ENCODE measurements around the gene UNG.

UNG gene

DNA sequence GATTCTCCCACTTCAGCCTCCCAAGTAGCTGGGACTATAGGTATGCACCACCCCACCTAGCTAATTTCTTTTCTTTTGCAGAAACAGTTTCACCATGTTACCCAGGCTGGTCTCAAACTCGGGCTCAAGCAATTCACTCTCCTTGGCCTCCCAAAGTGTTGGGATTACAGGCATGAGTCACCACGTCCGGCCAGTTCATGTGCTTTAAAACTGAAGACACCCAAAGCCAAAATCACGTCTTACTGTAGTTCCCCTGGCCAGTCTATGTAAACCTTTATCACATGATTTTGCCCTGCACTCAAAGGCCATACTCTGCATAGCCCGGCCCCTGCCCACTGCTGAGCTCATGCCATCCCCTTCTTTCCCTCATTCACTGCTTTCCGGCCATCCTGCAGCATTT, 8.6 kb upstream of the UNG start:
- DNase-seq, result no peak

- no peak for DNase-seq
Measured at GRCh38 chr12:109089683-109090082, 7.7 kb upstream of the UNG start.

DNA sequence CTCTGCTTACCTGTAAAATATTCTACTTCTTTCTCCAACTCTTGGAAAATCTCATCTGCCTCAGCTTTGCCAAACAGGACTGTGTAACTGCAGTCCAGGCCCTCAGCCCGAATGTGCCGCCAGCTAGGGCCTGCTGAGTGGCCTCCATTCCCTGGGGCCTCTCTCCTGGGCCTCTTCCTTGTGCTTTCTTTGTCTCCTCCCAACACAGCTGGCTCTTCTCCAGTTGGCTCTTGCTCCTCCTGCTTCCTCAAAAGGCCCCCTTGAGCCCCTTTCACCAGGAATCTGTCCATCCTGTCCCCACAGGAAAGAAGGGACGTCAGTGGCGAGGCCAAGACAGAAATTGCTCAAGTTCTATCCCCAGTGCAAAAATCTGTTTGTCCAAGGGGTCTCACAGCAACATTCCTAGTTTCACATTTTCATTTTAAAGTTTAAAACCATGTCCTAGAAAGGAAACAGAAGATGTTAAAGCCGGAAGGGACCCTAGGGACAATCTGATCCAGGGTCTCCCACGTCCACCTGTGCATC, 4.8 kb upstream of the UNG start:
- no peak for DNase-seq

DNA sequence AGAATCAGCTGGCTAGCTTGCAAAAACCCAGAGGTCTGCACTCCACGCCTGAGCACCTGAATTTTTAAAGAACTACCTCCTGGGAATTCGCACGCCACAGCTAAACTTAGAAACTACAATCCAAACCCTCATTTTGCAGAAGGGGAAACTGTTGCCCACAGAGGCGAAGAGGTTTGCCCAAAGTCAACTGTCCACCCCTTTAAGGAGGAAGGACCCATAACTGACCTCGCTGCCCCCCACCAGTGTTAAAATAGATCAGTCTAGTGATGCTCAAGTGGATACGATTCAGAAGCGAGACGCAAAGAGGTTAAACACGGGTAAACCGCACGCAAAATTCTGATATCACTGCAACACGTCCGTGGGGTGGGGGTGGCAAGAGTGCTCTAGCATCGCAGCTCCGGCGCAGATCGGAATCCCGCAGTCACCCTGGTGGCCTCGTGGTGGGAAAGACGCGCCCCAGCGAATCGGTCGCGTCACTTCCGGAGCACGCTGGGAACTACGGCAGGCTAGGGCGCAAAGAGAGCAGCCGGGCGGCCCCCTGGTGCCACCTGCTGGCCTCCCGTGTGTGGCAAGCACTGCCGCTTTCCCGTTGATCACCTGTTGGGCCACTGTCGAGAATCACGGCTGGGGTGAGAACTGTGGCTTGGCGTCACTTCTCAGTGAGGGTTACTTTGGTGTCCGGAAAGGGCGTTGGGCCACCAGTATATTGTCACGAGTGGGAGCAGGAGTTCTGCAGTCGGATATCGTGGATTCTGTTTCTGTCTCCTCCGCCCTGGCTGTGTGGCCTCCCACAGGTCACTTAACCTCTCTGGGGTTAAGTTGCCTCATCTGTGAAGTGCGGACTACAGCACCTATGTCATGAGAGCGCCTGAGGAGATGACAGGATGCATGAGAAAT, 4.1 kb upstream of the UNG start, which contains the start of gene ALKBH2:
TSS of gene ALKBH2 (minus strand) at position 451 of the 897 bp plus-strand sequence. CDS start 686 bp downstream, outside the sequence.
- DNase-seq, result peak; percentile 22 to 96 (median 87)

GRCh38 chr12:109097140-109097434, 310 bp upstream of the UNG start:
- DNase-seq, result no peak

DNA sequence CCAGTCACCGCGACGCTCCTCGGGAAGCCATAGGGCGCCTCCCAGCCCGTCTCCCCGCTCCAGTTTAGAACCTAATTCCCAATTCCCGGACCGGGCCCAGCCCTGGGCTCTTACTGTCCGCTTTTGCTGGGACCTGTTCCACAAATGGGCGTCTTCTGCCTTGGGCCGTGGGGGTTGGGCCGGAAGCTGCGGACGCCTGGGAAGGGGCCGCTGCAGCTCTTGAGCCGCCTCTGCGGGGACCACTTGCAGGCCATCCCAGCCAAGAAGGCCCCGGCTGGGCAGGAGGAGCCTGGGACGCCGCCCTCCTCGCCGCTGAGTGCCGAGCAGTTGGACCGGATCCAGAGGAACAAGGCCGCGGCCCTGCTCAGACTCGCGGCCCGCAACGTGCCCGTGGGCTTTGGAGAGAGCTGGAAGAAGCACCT, 797 bp downstream of the UNG start:
- DNase-seq, result peak in 6 of 51 donors; percentile 67 to 89 (median 74)

- no peak for DNase-seq
Measured at GRCh38 chr12:109098651-109099050, 1.3 kb downstream of the UNG start.

DNA sequence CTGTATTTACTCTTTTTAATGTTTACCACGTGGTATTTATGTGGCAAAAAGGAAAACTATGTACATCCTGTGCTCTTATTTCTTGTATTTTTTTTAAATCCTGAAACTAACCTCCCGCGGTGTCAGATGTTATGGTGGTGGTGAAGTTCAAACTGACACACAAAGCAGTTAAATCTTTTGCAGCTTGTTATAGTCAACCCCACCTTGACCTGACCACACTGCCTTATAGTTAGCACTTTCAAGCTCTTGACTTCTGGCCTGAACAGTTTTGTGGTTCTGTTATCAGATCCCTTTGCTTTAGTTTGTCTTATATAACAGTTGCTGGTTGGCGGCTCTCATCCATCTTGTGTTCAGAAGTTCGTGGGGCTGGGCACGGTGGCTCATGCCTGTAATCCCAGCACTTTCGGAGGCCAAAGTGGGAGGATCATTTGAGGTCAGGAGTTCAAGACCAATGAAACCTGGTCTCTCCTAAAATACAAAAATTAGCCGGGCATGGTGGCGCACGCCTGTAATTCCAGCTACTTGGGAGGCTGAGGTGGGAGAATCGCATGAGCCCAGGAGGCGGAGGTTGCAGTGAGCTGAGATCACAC, 2.1 kb downstream of the UNG start:
- no peak for DNase-seq

- no peak for DNase-seq
Measured at GRCh38 chr12:109100741-109101140, 3.3 kb downstream of the UNG start.

DNA sequence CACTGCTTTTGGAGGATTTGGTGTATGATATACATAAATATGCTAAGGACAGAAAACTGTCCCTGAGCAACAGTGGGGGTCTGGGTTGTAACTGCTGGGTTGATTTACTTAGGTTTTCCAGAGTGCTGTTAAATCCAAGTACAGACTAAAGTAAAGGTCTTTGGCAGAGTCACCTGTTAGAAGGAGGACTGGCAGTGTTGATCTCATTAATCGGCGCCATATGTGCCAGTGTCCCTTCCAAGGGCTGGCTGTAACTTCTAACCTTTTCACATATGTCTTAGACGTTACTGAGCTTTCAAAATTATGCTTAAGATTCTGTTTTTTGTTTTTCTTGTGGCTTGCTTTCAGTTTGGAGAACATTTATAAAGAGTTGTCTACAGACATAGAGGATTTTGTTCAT, 5.1 kb downstream of the UNG start:
- DNase-seq, result no peak

- no peak for DNase-seq
Measured at GRCh38 chr12:109105176-109105575, 7.8 kb downstream of the UNG start.

GRCh38 chr12:109109746-109110350, 12.5 kb downstream of the UNG start:
- peak in 4 of 51 donors; percentile 8 to 43 (median 34) for DNase-seq

GRCh38 chr12:109110988-109111495, 13.6 kb downstream of the UNG start:
- DNase-seq, result peak in 50 of 51 donors; percentile 32 to 94 (median 81)

- no peak for DNase-seq
Measured at GRCh38 chr12:109112720-109113465, 15.5 kb downstream of the UNG start.

DNA sequence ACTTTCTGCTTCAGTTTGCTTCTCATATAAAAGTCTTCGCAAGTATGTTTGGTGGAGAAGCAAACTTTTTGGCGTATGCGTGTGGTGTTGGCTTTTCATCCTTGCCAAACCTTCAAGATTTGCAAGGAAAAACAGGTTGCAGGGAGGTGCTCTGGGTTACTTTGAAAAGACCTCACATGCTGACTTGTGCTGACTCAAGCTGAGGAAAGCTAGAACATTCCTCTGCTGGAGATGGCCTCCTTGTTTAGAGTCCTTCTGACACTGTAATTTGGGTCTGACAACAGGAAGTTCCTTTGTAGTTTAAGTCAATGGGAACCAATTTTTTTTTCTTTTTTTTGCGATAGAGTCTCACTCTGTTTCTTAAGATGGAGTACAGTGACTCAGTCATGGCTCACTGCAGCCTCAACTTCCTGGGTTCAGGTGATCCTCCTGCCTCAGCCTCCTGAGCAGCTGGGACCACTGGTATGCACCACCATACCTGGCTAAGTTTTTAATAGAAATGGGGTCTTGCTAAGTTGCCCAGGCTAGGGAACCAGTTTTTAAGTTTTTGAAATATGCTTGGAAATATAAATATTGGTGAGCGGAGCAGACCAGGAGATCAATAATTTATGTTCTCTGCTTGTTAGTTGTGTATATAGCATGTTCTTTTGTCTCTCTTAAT, 16.4 kb downstream of the UNG start:
- no peak for DNase-seq

GRCh38 chr12:109114644-109115043, 17.2 kb downstream of the UNG start:
- DNase-seq, result no peak

DNA sequence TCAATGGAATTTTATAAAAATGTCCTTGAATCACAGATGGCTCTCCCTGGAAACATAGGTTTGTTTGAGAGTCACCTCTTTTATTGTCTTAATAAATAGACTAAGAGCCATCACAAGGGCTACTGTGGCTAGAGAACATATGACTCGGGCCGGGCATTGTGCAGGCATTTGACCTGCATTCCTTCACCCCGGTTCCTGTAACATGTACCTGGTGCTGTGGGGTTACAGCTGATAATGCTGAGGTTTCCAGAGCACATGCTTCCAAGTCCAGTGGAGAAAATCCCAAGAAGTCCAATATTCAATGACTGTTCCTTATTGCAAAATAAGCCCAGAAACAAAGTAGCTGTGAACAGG, 18.0 kb downstream of the UNG start:
- no peak for DNase-seq

GRCh38 chr12:109115758-109116610, 18.6 kb downstream of the UNG start, which contains the start of gene ACACB:
ACACB (plus strand) TSS chr12:109116587; CDS start chr12:109139406, 22,819 bp downstream.
- DNase-seq, result peak in 44 of 51 donors; percentile 16 to 92 (median 62)

GRCh38 chr12:109116611-109116949, 19.2 kb downstream of the UNG start:
- DNase-seq, result no peak

DNA sequence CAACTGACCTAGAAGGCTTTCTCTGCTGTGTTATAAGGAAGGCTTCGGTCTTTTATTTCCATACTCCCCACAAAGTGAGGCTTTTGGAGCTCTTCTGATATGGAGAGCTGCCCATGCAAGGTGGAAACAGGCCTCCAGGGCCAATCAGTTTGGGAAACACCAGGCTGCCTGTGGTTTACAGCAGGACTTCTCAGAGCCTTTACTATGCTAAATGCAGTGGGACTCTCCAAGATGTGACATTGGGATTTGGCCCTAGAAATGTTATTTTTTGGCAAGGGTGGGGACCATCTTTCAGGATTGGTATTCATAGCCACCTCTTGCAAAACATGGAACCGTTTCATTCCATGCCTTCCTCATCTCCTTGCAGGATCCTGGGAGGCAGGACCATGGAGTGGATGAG, 22.7 kb downstream of the UNG start:
- DNase-seq, result no peak
